ENCODE data around the gene PALLD. TPM values are rescaled to one million over a fixed set of nuclear protein-coding genes. Genes with fewer than 3 reads are reported as not detected.

Gene PALLD
- total RNA-seq, 4 donors from 2014 or later: 1,036 to 2,270 (median 2,202) TPM

DNA sequence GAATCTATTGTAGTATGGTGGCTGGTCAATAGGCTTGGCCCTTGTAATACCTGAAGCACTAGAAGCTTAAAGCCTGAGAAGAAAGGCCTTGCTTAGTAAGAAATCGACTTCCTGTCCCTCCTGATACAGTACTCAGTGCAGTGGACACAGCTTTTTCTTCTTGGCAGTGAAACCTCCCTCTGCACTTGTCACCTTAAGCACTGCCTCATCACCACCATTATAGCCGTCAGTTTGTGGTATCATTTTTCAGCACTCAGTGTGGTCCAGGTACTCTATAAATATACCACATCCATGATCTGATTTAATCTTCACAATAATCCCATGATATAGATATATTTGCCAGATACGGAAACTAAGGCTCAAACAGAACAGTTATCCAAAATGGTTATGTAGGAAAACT lies 75.2 kb downstream of the PALLD start:
- Histone ChIP-seq H3K4me1 (peaks cover 0 to 12% (median 0%) of the 10 kb centered on the region in 3 donors), H3K9me3 (no peaks in the 10 kb centered on the region), H3K27ac (no peak overlapping the region), H3K27me3 (no peaks in the 10 kb centered on the region), H3K4me3 (no peak overlapping the region), H3K36me3 (no peaks in the 10 kb centered on the region)
- WGBS, 2 donors (ENCODE audit: low coverage in 1 of 2): 91 to 92% methylated on average over 3 of the region's 3 CpGs
- ATAC-seq: no peak
- TF ChIP-seq POLR2A (IDR thresholded peaks at IDR 0.05) (no peak), POLR2AphosphoS5 (IDR thresholded peaks at IDR 0.05) (no peak), EP300 (IDR thresholded peaks at IDR 0.05) (no peak)
- TF ChIP-seq, protein P1, sequence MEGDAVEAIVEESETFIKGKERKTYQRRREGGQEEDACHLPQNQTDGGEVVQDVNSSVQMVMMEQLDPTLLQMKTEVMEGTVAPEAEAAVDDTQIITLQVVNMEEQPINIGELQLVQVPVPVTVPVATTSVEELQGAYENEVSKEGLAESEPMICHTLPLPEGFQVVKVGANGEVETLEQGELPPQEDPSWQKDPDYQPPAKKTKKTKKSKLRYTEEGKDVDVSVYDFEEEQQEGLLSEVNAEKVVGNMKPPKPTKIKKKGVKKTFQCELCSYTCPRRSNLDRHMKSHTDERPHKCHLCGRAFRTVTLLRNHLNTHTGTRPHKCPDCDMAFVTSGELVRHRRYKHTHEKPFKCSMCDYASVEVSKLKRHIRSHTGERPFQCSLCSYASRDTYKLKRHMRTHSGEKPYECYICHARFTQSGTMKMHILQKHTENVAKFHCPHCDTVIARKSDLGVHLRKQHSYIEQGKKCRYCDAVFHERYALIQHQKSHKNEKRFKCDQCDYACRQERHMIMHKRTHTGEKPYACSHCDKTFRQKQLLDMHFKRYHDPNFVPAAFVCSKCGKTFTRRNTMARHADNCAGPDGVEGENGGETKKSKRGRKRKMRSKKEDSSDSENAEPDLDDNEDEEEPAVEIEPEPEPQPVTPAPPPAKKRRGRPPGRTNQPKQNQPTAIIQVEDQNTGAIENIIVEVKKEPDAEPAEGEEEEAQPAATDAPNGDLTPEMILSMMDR (IDR thresholded peaks at IDR 0.05): no peak

DNA sequence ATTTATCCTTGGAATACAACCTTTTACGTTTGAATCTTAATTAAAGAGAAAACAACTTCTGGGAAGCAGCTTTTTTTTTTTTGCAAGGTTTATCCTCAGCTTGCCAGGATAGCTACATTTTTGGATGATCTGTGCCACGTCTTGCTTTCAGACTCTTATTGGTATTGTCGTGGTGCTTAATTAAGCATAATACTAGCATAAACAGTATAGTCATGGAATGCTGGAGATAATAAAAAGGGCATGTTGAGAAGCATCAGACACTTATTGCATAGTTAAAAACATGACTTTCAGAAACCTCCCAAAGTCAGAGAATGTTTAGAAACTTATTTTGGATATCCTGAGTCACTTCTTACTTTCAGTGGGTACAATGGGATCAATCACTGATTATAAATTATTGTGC lies 77.0 kb downstream of the PALLD start:
- Histone ChIP-seq H3K9me3 (no peaks in the 10 kb centered on the region), H3K4me3 (no peak overlapping the region), H3K36me3 (no peaks in the 10 kb centered on the region), H3K27ac (no peak overlapping the region), H3K27me3 (no peaks in the 10 kb centered on the region), H3K4me1 (peaks cover 0 to 10% (median 0%) of the 10 kb centered on the region in 3 donors)
- TF ChIP-seq POLR2A (IDR thresholded peaks at IDR 0.05) (no peak), POLR2AphosphoS5 (IDR thresholded peaks at IDR 0.05) (no peak), EP300 (IDR thresholded peaks at IDR 0.05) (no peak)
- TF ChIP-seq, protein P1 (IDR thresholded peaks at IDR 0.05): no peak
- 66 to 74% methylated on average over 3 of the region's 3 CpGs for WGBS, 2 donors (ENCODE audit: low coverage in 1 of 2)
- no peak for ATAC-seq

DNA sequence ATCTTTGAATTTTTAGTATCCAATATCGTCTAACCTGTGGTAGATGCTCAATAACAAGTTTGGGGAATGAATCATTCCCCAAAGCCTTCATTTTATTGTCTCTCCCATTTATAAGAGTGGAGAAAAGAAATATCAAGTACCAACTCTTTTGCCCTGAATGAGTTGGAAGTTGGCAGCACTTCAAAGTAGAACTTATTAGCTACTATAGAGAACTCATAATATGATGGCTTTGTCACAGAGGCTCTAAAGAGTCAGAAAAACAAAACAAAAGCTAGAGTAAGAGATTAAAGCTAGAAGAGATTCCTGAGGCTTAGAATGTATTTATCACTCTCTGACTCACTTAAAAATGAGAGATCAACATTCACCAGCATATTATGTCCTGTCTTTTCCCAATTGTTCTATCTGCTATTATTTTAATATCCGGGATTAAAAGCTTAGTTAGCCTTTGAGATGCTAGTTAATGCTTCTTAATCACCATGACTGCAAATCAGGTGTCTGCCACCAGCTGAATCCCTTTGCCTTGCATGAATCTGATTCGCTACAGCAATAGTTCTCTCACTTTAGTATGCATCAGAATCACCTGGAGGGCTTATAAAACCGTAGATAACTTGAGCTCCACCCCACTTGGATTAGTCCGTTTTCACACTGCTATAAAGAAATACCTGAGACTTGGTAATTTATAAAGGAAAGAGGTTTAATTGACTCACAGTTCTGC lies 77.9 kb downstream of the PALLD start:
- ATAC-seq: no peak

DNA sequence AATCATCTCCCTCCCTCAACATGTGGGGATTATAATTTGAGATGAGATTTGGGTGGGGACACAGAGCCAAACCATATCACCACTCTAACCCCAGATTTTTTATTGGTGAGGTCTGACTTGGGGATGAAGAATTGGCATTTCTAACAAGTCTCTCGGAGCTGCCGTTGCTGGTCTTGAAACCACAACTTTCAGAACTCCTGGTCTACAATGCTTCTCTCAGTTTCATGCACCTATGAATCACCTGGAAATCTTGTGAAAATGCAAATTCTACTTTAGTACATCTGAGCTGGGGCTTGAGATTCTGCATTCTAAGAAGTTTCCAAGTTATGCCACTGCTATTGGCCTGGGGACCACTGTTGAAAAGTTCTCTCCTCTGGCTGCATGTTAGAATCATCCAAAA lies 78.6 kb downstream of the PALLD start:
- no peak for TF ChIP-seq POLR2A (IDR thresholded peaks at IDR 0.05)
- no peak for TF ChIP-seq EP300 (IDR thresholded peaks at IDR 0.05)
- TF ChIP-seq, protein P1 (IDR thresholded peaks at IDR 0.05): no peak
- no peak for TF ChIP-seq POLR2AphosphoS5 (IDR thresholded peaks at IDR 0.05)
- H3K4me3 ChIP-seq: no peak overlapping the region
- H3K27ac ChIP-seq: no peak overlapping the region
- H3K27me3 ChIP-seq: no peaks in the 10 kb centered on the region
- H3K36me3 ChIP-seq: no peaks in the 10 kb centered on the region
- no peaks in the 10 kb centered on the region for H3K9me3 ChIP-seq
- H3K4me1 ChIP-seq: no peaks in the 10 kb centered on the region
- ATAC-seq: no peak
- WGBS, 2 donors (ENCODE audit: low coverage in 1 of 2): 100% methylated on average over 1 of the region's 2 CpGs; no CpG with 5 or more reads in 1 of the 2 donors

More for the DNA sequence above, 77.9 kb downstream of the PALLD start:
- Histone ChIP-seq H3K27ac (no peak overlapping the region), H3K4me1 (peaks cover 0 to 1% (median 0%) of the 10 kb centered on the region in 3 donors), H3K36me3 (no peaks in the 10 kb centered on the region), H3K9me3 (no peaks in the 10 kb centered on the region), H3K27me3 (no peaks in the 10 kb centered on the region), H3K4me3 (no peak overlapping the region)
- 60 to 76% methylated on average over 2 to 5 of the region's 5 CpGs for WGBS, 2 donors (ENCODE audit: low coverage in 1 of 2)
- TF ChIP-seq POLR2AphosphoS5 (IDR thresholded peaks at IDR 0.05) (no peak), POLR2A (IDR thresholded peaks at IDR 0.05) (no peak), EP300 (IDR thresholded peaks at IDR 0.05) (no peak)
- TF ChIP-seq, protein P1 (IDR thresholded peaks at IDR 0.05): no peak

DNA sequence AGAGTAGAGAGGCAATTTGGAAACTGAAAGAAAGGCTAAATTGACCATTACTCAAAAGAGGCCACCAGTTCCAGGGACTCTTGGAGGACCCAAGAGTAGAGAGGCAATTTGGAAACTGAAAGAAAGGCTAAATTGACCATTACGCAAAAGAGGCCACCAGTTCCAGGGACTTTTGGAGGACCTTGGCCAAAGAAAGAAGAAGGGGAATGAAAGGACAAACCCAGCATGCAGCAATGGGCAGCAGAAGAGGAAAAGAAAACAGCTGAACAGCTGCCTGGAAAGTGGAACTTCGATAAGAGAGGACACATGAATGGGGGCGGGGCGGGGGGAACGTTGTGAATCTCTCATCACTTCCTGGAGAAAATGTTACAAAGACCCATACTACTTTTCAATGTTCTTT lies 80.8 kb downstream of the PALLD start:
- no peak overlapping the region for H3K4me3 ChIP-seq
- no peak for ATAC-seq
- no peaks in the 10 kb centered on the region for H3K36me3 ChIP-seq
- no peaks in the 10 kb centered on the region for H3K27me3 ChIP-seq
- TF ChIP-seq, protein P1 (IDR thresholded peaks at IDR 0.05): no peak
- no peak for TF ChIP-seq POLR2A (IDR thresholded peaks at IDR 0.05)
- no peak for TF ChIP-seq EP300 (IDR thresholded peaks at IDR 0.05)
- TF ChIP-seq POLR2AphosphoS5 (IDR thresholded peaks at IDR 0.05): no peak
- no peak overlapping the region for H3K27ac ChIP-seq
- 68% methylated on average over 5 of the region's 5 CpGs for WGBS, 2 donors (ENCODE audit: low coverage in 1 of 2)
- no peaks in the 10 kb centered on the region for H3K4me1 ChIP-seq
- H3K9me3 ChIP-seq: no peaks in the 10 kb centered on the region

Measured in gastroesophageal sphincter (tissue), 4 donors.